HEK293 (cell line): ENCODE data around the gene ME3.

Experiments used
- CTCF ChIA-PET: fragments of 350-600 bp; formaldehyde crosslinking; extraction: SDS; loops from one replicate; lab custom pipeline; 2021; ENCODE audit warnings: antibody characterized with exemption; lab: Yijun Ruan, JAX
- POLR2A ChIA-PET: fragments of 300-600 bp; formaldehyde crosslinking; extraction: SDS; loops from one replicate; lab custom pipeline; 2020; ENCODE audit warnings: antibody characterized with exemption, inconsistent platforms; lab: Yijun Ruan, JAX
- H3K27ac ChIP-seq: fragments of 200-500 bp; sonication (Bioruptor generic); 2 replicates; pipeline ENCODE4 v1.5.1; 2014; ENCODE audit warnings: low read depth, low read length, control low read depth, inconsistent platforms; ENCODE audit errors: extremely low read depth
- H3K36me3 ChIP-seq, 2 experiments: fragments of 200-500 bp in 1 of 2; sonication (Bioruptor generic) in 1 of 2; 1 replicate in 1 of 2; 2 replicates in 1 of 2; pipeline ENCODE4 v1.5.1; 2014 to 2017; ENCODE audit warnings: inconsistent platforms in 2 of 2, low read length in 2 of 2; ENCODE audit not compliant: control insufficient read depth in 2 of 2, insufficient read depth in 1 of 2
- H3K4me1 ChIP-seq: fragments of 200-500 bp; sonication (Bioruptor generic); 2 replicates; pipeline ENCODE4 v1.5.1; 2014; ENCODE audit warnings: mild to moderate bottlenecking, low read length, inconsistent platforms; ENCODE audit not compliant: control insufficient read depth, insufficient read depth
- H3K4me3 ChIP-seq: 2 replicates; pipeline ENCODE4 v1.5.1; 2011; ENCODE audit warnings: low read depth, mild to moderate bottlenecking, control low read depth, low read length, moderate library complexity
- H3K9me3 ChIP-seq: fragments of 200-500 bp; sonication (Bioruptor generic); 2 replicates; pipeline ENCODE4 v1.5.1; 2014; ENCODE audit warnings: low read depth, low read length, inconsistent platforms; ENCODE audit not compliant: control insufficient read depth, insufficient read depth
- CTCF ChIP-seq: fragments of 450-650 bp; formaldehyde crosslinking; IDR thresholded peaks from 2 replicates; pipeline ENCODE4 v1.5.1; 2016; ENCODE audit warnings: missing biosample characterization, missing genetic modification characterization
- HIC1 ChIP-seq: fragments of 450-650 bp; formaldehyde crosslinking; IDR thresholded peaks from 2 replicates; pipeline ENCODE4 v1.5.1; 2016; ENCODE audit warnings: missing biosample characterization, missing genetic modification characterization
- HOXA7 ChIP-seq: sonication (generic); formaldehyde crosslinking; IDR thresholded peaks from 2 replicates; pipeline ENCODE4 v1.8.1; 2022; ENCODE audit warnings: missing genetic modification reagents, borderline replicate concordance
- OVOL3 ChIP-seq: fragments of 450-650 bp; formaldehyde crosslinking; IDR thresholded peaks from 2 replicates; pipeline ENCODE4 v1.5.1; 2016; ENCODE audit warnings: missing biosample characterization, missing genetic modification characterization
- TRIM28 ChIP-seq: IDR thresholded peaks from 2 replicates; pipeline ENCODE4 v1.6.1; 2011; ENCODE audit warnings: low read length, control low read depth, borderline replicate concordance
- ZNF133 ChIP-seq: fragments of 450-650 bp; formaldehyde crosslinking; IDR thresholded peaks from 2 replicates; pipeline ENCODE4 v1.5.1; 2016; ENCODE audit warnings: missing biosample characterization, missing genetic modification characterization
- ZNF211 ChIP-seq: fragments of 450-650 bp; formaldehyde crosslinking; IDR thresholded peaks from 2 replicates; pipeline ENCODE4 v1.5.1; 2016; ENCODE audit warnings: low read depth, missing biosample characterization, missing genetic modification characterization
- ZNF274 ChIP-seq, 2 experiments: fragments of 200-500 bp in 1 of 2; fragments of 450-650 bp in 1 of 2; sonication (Bioruptor generic) in 1 of 2; formaldehyde crosslinking in 1 of 2; IDR thresholded peaks; 2 replicates each; pipeline versions ENCODE4 v1.5.1 to v1.6.1; 2014 to 2016; ENCODE audit warnings: borderline replicate concordance in 1 of 2, inconsistent platforms in 1 of 2, low read length in 1 of 2, missing biosample characterization in 1 of 2, missing genetic modification characterization in 1 of 2
- ZNF341 ChIP-seq: fragments of 450-650 bp; formaldehyde crosslinking; IDR thresholded peaks from 2 replicates; pipeline ENCODE4; 2016; ENCODE audit warnings: low read depth, missing biosample characterization, missing genetic modification characterization
- ZNF510 ChIP-seq: fragments of 450-650 bp; formaldehyde crosslinking; IDR thresholded peaks from 2 replicates; pipeline ENCODE4 v1.5.1; 2018; ENCODE audit warnings: mild to moderate bottlenecking, missing genetic modification characterization, missing biosample characterization; ENCODE audit not compliant: insufficient replicate concordance
- ZNF513 ChIP-seq: fragments of 450-650 bp; IDR thresholded peaks from 2 replicates; pipeline ENCODE4 v1.5.1; 2018; ENCODE audit warnings: missing biosample characterization, missing genetic modification characterization
- ZNF571 ChIP-seq: fragments of 450-650 bp; formaldehyde crosslinking; IDR thresholded peaks from 2 replicates; pipeline ENCODE4 v1.5.0; 2017; ENCODE audit warnings: missing biosample characterization, missing genetic modification characterization
- ZNF621 ChIP-seq: fragments of 450-650 bp; formaldehyde crosslinking; IDR thresholded peaks from 2 replicates; pipeline ENCODE4 v1.5.1; 2017; ENCODE audit warnings: missing biosample characterization, missing genetic modification characterization
- ZNF624 ChIP-seq: fragments of 450-650 bp; formaldehyde crosslinking; IDR thresholded peaks from 2 replicates; pipeline ENCODE4 v1.5.1; 2017; ENCODE audit warnings: missing biosample characterization, missing genetic modification characterization
- ZNF654 ChIP-seq: fragments of 450-650 bp; formaldehyde crosslinking; IDR thresholded peaks from 2 replicates; pipeline ENCODE4 v1.5.1; 2016; ENCODE audit warnings: low read depth, missing biosample characterization, missing genetic modification characterization
- ZNF670 ChIP-seq: fragments of 450-650 bp; formaldehyde crosslinking; IDR thresholded peaks from 2 replicates; pipeline ENCODE4 v1.5.1; 2016; ENCODE audit warnings: missing biosample characterization, missing genetic modification characterization, low read depth
- ZNF677 ChIP-seq: fragments of 450-650 bp; IDR thresholded peaks from 2 replicates; pipeline ENCODE4 v1.5.0; 2018; ENCODE audit warnings: missing biosample characterization, mild to moderate bottlenecking, missing genetic modification characterization, moderate library complexity
- ZNF792 ChIP-seq: fragments of 450-650 bp; formaldehyde crosslinking; IDR thresholded peaks from 2 replicates; pipeline ENCODE4 v1.5.1; 2016; ENCODE audit warnings: missing biosample characterization, missing genetic modification characterization

The ME3 gene

GRCh38 chr11:86676533-86677154 lies 4.2 kb upstream of the ME3 start:
- Histone ChIP-seq H3K4me1 (peaks cover 9% of the 10 kb centered on the region), H3K36me3 (no peaks in the 10 kb centered on the region), H3K27ac (no peak overlapping the region), H3K4me3 (no peak overlapping the region), H3K9me3 (no peaks in the 10 kb centered on the region)
- ChIA-PET POLR2A (no interaction called here), CTCF (interaction anchor here (0.6 to 1.5 kb wide), 8 partner anchors 9 to 834 kb away, joined by 3 to 8 read pairs (median 4); no protein-coding TSS in a partner anchor)
- 0 out of 2 replicates have a peak, but pooled peaks have one; percentile 36 for TF ChIP-seq TRIM28
- TF ChIP-seq CTCF (tag by site-specific recombination): 0 out of 2 replicates have a peak, but pooled peaks have one; percentile 9
- no peak for TF ChIP-seq ZNF513
- TF ChIP-seq ZNF621 (tag by site-specific recombination): no peak
- TF ChIP-seq ZNF654 (tag by site-specific recombination): peak; percentile 18; the same call in 1 of the 2 replicates

GRCh38 chr11:86676010-86676409 lies 3.6 kb upstream of the ME3 start:
- no peaks in the 10 kb centered on the region for H3K36me3 ChIP-seq
- ChIA-PET POLR2A (no interaction called here), CTCF (interaction anchor here (0.6 to 1.5 kb wide), 8 partner anchors 8 to 834 kb away, joined by 3 to 8 read pairs (median 4); no protein-coding TSS in a partner anchor)
- no peak overlapping the region for H3K4me3 ChIP-seq
- no peak overlapping the region for H3K27ac ChIP-seq
- peaks cover 9% of the 10 kb centered on the region for H3K4me1 ChIP-seq
- TF ChIP-seq ZNF133 (tag by site-specific recombination) (no peak), ZNF792 (no peak), ZNF274 (IDR thresholded peaks at IDR 0.05; ENCODE audit: low read length) (no peak), ZNF274 (tag by site-specific recombination; IDR thresholded peaks at IDR 0.05; ENCODE audit: borderline replicate concordance) (no peak), ZNF670 (tag by site-specific recombination) (no peak), ZNF677 (tag by site-specific recombination) (no peak), HIC1 (tag by site-specific recombination) (no peak), OVOL3 (no peak), ZNF341 (tag by site-specific recombination) (peak; percentile 66)
- H3K9me3 ChIP-seq: no peaks in the 10 kb centered on the region

- peaks cover 9% of the 10 kb centered on the region for H3K4me1 ChIP-seq
- no peak overlapping the region for H3K27ac ChIP-seq
- ChIA-PET POLR2A (no interaction called here), CTCF (interaction anchor here (2.4 kb wide), 1 partner anchor 67 kb away, joined by 10 read pairs; no protein-coding TSS in a partner anchor)
- no peak for TF ChIP-seq ZNF571 (tag by site-specific recombination)
- TF ChIP-seq ZNF510: no peak
- TF ChIP-seq HOXA7: no peak
- TF ChIP-seq ZNF624 (tag by site-specific recombination): no peak
- TF ChIP-seq ZNF211 (tag by site-specific recombination): no peak
- no peak overlapping the region for H3K4me3 ChIP-seq
- H3K9me3 ChIP-seq: no peaks in the 10 kb centered on the region
- H3K36me3 ChIP-seq: no peaks in the 10 kb centered on the region
Measured at GRCh38 chr11:86675017-86675416, 2.6 kb upstream of the ME3 start.
